ENCODE measurements around the gene VPS35L.

DNA sequence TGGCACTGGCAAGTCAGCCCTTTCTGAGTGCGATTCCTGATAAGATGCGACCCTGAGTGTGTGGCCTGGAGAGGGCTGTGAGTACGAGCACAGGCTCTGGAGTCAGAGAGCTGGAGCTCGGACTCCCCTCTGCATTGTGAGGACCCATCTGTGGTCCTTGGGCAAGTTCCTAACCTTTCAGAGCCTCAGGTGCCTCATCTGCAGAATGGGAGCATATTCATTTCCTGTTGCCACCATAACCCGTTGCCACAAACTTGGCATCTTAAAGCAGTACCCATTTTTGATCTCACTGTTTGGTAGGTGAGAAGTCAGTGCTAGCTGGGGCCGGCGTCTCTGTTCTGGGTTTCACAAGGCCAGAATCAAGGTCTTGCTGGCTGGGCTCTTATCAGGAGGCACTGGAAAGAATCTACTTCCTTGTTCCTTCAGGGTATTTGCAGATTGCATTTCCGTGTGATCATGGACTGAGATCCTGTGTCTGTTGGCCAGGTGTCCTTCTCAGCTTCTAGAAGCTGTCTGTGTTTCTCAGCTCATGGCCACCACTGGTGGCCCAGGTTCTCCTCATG lies 142.3 kb downstream of the VPS35L start:
- TF ChIP-seq, protein P1, sequence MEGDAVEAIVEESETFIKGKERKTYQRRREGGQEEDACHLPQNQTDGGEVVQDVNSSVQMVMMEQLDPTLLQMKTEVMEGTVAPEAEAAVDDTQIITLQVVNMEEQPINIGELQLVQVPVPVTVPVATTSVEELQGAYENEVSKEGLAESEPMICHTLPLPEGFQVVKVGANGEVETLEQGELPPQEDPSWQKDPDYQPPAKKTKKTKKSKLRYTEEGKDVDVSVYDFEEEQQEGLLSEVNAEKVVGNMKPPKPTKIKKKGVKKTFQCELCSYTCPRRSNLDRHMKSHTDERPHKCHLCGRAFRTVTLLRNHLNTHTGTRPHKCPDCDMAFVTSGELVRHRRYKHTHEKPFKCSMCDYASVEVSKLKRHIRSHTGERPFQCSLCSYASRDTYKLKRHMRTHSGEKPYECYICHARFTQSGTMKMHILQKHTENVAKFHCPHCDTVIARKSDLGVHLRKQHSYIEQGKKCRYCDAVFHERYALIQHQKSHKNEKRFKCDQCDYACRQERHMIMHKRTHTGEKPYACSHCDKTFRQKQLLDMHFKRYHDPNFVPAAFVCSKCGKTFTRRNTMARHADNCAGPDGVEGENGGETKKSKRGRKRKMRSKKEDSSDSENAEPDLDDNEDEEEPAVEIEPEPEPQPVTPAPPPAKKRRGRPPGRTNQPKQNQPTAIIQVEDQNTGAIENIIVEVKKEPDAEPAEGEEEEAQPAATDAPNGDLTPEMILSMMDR (IDR thresholded peaks at IDR 0.05; ENCODE audit: low read depth, low read length, poor library complexity, severe bottlenecking): no peak
- no peak for TF ChIP-seq EZH2phosphoT487 (IDR thresholded peaks at IDR 0.05; ENCODE audit: borderline replicate concordance, low read length)

Data from DOHH2 (cell line).